Measurements from ENCODE around the gene DNAJC5G.

DNA sequence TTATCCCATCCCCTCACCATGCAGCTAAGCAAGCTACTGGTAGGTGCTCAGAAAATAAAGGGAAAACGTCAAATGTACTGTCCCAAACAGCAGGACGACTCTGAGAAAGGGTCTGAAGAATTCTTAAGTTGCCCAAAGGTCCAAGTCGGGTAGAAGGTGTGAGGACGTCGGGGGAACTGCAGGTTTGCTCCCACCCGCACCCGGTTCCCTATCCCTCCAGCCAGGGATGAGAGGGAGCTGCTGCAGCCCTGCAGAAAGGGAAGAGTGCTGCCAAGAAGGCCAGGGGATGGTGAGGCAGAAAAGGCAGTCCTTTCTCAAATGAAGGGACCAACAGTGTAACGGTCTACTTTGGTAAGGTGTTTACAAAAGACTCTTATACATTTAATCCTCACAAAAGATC, 39.9 kb downstream of the DNAJC5G start:
- TF ChIP-seq, protein P1, sequence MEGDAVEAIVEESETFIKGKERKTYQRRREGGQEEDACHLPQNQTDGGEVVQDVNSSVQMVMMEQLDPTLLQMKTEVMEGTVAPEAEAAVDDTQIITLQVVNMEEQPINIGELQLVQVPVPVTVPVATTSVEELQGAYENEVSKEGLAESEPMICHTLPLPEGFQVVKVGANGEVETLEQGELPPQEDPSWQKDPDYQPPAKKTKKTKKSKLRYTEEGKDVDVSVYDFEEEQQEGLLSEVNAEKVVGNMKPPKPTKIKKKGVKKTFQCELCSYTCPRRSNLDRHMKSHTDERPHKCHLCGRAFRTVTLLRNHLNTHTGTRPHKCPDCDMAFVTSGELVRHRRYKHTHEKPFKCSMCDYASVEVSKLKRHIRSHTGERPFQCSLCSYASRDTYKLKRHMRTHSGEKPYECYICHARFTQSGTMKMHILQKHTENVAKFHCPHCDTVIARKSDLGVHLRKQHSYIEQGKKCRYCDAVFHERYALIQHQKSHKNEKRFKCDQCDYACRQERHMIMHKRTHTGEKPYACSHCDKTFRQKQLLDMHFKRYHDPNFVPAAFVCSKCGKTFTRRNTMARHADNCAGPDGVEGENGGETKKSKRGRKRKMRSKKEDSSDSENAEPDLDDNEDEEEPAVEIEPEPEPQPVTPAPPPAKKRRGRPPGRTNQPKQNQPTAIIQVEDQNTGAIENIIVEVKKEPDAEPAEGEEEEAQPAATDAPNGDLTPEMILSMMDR (conservative IDR thresholded peaks at IDR 0.05) = no peak
- TF ChIP-seq ZFX (IDR thresholded peaks at IDR 0.05) = no peak
